Mesenteric fat pad (tissue), 1 donor: Measurements from ENCODE around the gene HIPK2. TPM values are rescaled to one million over a fixed set of nuclear protein-coding genes. Genes with fewer than 3 reads are reported as not detected.
A peak's percentile ranks its signal among the peaks of the same experiment; 100 is the strongest.

Experiments used
- DNase-seq: peaks from one replicate; pipeline ENCODE4 v3.0.0-alpha.2; 2020; ENCODE audit warnings: low spot score
- total RNA-seq: library from RNA; stranded (reverse); fragmentation: NEBNext Ultra II Directional; extraction: Animal tissue kit (Norgen Biotek cat#: 25700); gene quantifications from one replicate; pipeline ENCODE4 v1.2.1, GENCODE V29; 2021
- donor health status: DM: yes; HTN: yes; CAD: no.

The HIPK2 gene
- total RNA-seq, 1 donor from 2014 or later: 217 TPM

GRCh38 chr7:139595806-139596205 is 182.0 kb downstream of the HIPK2 start:
- DNase-seq: no peak

GRCh38 chr7:139594911-139595476 is 182.8 kb downstream of the HIPK2 start:
- DNase-seq: no peak

- no peak for DNase-seq
These were observed 183.7 kb downstream of the HIPK2 start for GRCh38 chr7:139594090-139594489.

DNA sequence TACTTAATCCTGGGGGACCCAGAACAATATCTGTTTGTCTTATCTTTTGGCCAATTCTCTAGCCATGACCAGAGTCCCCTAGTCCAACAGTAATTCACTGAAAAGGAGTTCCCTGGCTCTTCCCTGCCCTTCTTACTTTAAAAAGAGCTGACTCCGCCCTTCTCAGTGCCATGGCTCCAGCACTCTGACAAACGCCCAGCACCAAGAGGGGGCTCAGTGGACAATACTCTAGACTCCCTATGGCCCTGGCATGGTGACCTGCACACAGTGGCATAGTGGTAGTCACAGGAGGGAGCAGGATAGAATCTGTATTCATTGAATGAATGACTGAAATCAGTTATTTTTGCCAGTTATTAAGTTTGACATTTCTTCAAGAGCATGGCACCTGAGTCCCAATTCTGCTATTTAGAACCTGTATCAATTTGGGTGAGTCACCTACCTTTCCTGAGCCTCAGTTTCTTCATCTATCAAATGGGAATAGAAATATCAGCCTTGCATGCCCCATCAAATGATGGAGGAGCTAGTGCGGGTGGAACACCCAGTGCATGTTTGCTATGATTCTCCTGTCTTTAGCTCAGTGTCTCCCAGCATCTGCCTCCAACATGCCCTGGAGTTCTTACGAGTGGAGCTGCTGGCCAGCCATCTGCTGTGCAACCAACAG is 184.9 kb downstream of the HIPK2 start:
- DNase-seq: no peak

- no peak for DNase-seq
These were observed 186.1 kb downstream of the HIPK2 start for GRCh38 chr7:139591550-139592195.

GRCh38 chr7:139589474-139589873 is 188.3 kb downstream of the HIPK2 start:
- no peak for DNase-seq

GRCh38 chr7:139588632-139589031 is 189.2 kb downstream of the HIPK2 start:
- DNase-seq: no peak

- DNase-seq: no peak
These were observed 190.3 kb downstream of the HIPK2 start for GRCh38 chr7:139587535-139587934.

- no peak for DNase-seq
These were observed 191.5 kb downstream of the HIPK2 start for GRCh38 chr7:139586286-139586685.

GRCh38 chr7:139585042-139585441 is 192.8 kb downstream of the HIPK2 start:
- DNase-seq: no peak

- no peak for DNase-seq
These were observed 193.8 kb downstream of the HIPK2 start for GRCh38 chr7:139583826-139584553.

DNA sequence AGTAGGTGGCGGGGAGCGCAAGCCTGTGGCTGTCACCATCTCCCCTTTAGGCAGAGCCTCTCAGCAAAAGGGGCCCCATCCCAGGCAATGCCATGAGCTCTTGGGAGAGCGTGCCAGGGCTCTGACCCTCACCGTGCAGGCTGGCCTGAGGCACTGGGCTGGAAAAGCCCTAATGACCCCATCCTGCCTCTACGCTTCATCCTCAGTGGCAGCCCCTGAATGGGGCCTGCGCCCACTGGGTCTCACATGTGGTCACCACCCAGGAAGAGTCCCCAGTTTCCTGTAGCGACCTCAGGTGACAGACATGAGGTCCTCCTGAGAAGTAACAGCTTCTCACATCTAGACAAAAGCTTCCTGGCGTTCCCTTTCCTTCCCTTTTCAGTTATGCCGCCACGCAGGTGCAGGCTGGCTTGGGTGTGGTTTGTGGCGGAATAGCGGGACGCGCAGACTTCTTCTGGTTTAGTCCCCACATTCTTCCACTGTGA is 195.1 kb downstream of the HIPK2 start:
- DNase-seq: no peak

GRCh38 chr7:139582130-139582650 is 195.6 kb downstream of the HIPK2 start:
- DNase-seq: no peak

- DNase-seq: no peak
These were observed 197.4 kb downstream of the HIPK2 start for GRCh38 chr7:139580435-139580834.

GRCh38 chr7:139576179-139576973 is 201.4 kb downstream of the HIPK2 start:
- DNase-seq: no peak

DNA sequence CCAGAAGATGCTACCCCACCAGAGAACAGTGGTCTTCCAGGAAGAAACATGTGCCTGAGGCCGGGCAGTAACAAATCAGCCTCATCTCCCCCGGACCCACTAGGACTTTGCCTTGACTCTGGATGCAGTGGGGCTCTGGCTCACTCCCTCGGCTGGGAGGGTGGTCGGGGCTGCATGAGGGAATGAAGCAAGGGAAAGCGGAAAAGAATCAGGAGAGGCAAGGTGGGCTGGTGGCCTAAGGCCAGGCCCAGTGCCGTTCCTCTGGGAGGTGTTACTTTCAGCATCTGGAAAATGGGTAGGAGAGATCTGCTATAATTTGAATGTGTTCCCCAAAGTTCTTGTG is 202.5 kb downstream of the HIPK2 start:
- DNase-seq: no peak

DNA sequence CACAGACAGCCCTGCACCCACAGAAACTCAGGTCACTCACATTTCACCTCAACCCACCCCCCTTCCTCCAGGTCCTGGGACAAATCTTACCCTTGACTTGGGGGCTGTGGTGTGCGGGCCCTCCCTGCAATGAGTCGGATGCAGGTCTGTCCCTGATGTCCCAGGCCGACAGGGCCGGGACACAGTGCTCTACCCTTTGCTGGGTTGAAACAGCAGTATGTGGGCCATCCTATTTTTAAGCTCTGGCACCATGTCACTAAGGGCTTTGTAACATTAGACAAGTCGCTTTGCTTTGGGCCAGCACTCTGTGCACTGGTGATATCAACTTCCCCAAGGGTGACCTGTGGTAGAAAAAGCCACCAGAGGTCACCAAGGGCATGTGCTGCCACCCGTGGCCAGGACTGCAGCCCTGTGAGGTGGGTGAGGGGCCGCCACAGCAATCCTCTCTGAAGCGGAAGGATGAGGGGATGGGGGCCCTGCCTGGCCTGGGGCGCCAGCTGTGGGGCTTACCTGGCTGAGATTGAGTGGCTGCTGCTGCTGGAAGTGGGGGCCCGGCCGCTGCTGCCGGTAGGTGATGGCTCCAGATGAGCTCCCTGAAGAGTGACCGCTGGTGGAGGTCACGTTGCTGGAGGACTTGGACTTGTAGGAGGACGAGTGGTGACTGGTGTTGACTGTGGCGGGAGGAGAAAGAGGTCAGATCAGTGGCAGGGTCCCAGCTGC is 203.0 kb downstream of the HIPK2 start:
- DNase-seq: no peak

DNA sequence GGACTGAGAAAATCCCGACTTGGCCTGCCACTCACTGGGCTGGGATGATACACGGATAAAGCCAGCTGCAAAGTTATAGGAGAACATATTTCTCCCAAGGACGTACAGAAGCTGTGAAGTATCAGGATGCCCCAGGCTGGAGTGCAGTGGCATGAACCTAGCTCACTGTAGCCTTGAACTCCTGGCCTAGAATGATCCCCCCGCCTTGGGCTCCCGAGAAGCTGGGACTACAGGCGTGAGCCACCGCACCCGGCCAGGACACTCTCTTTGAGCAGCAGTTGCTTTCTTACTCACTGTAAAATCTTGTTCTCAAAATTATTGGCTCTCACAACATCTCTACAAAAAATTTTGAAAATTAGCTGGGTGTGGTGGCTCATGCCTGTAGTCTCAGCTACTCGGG is 203.9 kb downstream of the HIPK2 start:
- no peak for DNase-seq

DNA sequence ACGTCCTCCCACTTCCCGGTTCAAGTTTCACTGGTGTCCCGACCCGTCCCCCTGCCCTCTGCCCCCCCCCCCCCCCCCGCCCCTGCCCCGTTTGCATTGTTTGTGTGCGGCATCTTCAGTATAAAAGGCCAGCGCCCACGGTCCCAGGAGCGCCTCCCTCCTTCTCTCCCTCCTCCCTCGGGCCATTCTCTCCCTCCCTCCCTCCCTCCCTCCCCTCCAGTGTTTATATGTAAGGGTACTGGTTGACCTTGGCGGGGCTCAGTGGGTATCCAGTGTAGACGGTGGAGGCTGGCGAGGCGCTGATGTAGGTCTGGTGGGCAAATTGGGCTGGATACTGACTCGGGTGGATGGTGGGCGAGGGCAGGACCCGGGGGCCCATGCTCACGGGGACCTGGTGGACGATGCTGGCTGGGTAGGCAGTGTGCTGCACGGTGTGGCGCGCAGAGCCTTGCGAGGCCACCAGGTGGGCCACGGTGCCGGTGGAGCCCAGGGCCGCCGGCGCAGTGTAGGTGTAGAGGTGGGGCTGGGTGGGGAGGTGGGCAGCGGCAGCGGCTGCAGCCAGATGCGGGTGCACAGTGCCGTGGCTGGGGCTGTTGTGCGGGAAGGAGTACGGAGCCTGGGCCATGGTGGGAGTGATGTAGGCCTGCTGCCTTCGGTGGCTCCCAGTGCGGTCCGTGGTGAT is 205.0 kb downstream of the HIPK2 start:
- DNase-seq: peak; percentile 60

DNA sequence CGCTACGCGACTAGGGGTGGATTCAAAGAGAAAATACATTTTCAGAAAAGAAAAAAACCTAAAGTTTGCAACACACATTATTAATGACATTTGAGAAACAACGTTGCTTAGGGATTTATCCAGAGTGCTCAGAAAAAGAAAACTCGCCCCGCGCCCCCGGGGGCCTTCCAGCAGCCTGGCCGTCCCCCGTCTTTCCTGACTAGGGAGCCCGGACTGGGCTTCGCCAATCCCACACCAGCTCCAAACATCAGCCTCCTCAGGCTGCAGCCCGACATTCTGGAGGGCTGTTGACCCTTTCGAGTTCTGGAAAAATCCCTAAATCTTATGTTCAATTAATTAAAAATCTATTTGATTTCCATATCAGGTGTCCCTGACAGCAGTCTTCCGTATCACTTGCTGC is 205.7 kb downstream of the HIPK2 start:
- DNase-seq: no peak
